ENCODE data around the gene EAF2.

The EAF2 gene

GRCh38 chr3:121834157-121834670 lies 795 bp upstream of the EAF2 start:
- no peak for DNase-seq (ENCODE audit: low read depth)
- TF ChIP-seq, protein P1, sequence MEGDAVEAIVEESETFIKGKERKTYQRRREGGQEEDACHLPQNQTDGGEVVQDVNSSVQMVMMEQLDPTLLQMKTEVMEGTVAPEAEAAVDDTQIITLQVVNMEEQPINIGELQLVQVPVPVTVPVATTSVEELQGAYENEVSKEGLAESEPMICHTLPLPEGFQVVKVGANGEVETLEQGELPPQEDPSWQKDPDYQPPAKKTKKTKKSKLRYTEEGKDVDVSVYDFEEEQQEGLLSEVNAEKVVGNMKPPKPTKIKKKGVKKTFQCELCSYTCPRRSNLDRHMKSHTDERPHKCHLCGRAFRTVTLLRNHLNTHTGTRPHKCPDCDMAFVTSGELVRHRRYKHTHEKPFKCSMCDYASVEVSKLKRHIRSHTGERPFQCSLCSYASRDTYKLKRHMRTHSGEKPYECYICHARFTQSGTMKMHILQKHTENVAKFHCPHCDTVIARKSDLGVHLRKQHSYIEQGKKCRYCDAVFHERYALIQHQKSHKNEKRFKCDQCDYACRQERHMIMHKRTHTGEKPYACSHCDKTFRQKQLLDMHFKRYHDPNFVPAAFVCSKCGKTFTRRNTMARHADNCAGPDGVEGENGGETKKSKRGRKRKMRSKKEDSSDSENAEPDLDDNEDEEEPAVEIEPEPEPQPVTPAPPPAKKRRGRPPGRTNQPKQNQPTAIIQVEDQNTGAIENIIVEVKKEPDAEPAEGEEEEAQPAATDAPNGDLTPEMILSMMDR (conservative IDR thresholded peaks at IDR 0.05; ENCODE audit: low read length), result no peak
- H3K4me3 ChIP-seq (ENCODE audit: low read length), result peak overlapping the region; percentile 80

GRCh38 chr3:121835465-121835801 lies 424 bp downstream of the EAF2 start:
- peak overlapping the region; percentile 80 for H3K4me3 ChIP-seq (ENCODE audit: low read length)
- no peak for DNase-seq (ENCODE audit: low read depth)
- TF ChIP-seq, protein P1 (conservative IDR thresholded peaks at IDR 0.05; ENCODE audit: low read length), result no peak

DNA sequence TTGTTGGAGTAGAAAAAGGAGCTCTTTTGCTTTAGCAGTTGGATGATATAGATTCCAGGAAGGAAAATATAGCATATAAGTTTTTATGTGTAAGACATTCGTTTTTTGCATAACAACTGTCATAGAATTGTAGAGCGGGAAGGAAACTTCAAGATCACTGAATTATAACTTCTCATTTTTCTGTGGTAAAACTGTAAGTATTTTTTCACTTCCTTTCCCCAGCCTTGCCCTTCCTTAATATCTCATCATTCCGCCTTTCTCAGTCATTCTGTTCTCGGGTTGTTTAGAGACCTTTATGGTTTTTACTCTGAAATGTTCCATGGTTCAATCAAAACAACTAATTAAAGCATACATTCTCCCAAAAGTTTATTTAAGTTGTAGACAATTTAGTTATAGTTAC lies 1.1 kb downstream of the EAF2 start:
- H3K4me3 ChIP-seq (ENCODE audit: low read length), result no peak overlapping the region

GRCh38 chr3:121836481-121836880 lies 1.5 kb downstream of the EAF2 start:
- no peak overlapping the region for H3K4me3 ChIP-seq (ENCODE audit: low read length)
- TF ChIP-seq, protein P1 (conservative IDR thresholded peaks at IDR 0.05; ENCODE audit: low read length), result no peak
- no peak for DNase-seq (ENCODE audit: low read depth)

More for the DNA sequence above, 1.1 kb downstream of the EAF2 start:
- DNase-seq (ENCODE audit: low read depth), result no peak
- TF ChIP-seq, protein P1 (conservative IDR thresholded peaks at IDR 0.05; ENCODE audit: low read length), result no peak

GRCh38 chr3:121839962-121840361 lies 5.0 kb downstream of the EAF2 start:
- no peak for DNase-seq (ENCODE audit: low read depth)
- no peak overlapping the region for H3K4me3 ChIP-seq (ENCODE audit: low read length)
- TF ChIP-seq, protein P1 (conservative IDR thresholded peaks at IDR 0.05; ENCODE audit: low read length), result no peak

DNA sequence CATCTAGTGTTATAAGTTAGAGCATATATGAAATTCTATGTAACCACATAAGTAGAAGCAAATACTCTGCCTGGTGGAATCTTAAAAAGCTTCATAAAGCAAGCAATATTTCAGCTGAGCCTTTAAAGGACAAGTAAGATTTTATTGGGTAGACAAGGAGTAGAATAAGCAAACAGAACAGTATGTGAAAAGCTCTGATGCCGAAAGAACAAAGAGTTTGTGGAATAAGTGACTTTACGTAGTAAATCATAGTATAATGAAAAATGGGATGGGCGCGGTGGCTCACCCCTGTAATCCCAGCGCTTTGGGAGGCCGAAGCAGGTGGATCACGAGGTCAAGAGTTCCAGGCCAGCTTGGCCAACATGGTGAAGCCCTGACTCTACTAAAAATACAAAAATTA lies 9.9 kb downstream of the EAF2 start:
- H3K4me3 ChIP-seq (ENCODE audit: low read length), result no peak overlapping the region
- DNase-seq (ENCODE audit: low read depth), result no peak
- TF ChIP-seq, protein P1 (conservative IDR thresholded peaks at IDR 0.05; ENCODE audit: low read length), result no peak

DNA sequence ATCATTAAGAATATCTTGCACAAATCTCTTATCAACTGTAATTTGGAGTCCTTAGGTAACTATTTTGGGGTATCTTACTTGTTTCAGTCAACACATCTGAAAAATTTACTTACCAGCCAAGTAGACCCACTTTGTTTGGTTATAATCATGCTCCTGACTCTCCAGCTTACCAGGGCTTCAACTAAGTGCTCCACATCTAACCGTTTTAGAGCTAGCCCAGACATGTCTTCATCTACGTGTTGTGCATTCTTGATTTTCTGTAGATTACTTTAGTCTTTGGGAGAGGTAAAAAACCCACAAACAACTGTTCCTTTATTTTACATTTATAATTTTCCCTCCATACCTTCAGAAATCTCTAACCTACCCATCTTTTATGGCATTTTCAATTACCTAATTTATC lies 17.2 kb downstream of the EAF2 start:
- no peak for DNase-seq (ENCODE audit: low read depth)

More for the DNA sequence above, 17.2 kb downstream of the EAF2 start:
- TF ChIP-seq, protein P1 (conservative IDR thresholded peaks at IDR 0.05; ENCODE audit: low read length), result no peak
- H3K4me3 ChIP-seq (ENCODE audit: low read length), result no peak overlapping the region
